NCI-H2171 treated with DMSO at 0.1 percent for 48 hours (cell line): ENCODE results near the gene OR1J2.

ENCODE experiments used
- DNase-seq: peaks from one replicate; lab custom pipeline; 2025; lab: John Stamatoyannopoulos, UW

Gene OR1J2

DNA sequence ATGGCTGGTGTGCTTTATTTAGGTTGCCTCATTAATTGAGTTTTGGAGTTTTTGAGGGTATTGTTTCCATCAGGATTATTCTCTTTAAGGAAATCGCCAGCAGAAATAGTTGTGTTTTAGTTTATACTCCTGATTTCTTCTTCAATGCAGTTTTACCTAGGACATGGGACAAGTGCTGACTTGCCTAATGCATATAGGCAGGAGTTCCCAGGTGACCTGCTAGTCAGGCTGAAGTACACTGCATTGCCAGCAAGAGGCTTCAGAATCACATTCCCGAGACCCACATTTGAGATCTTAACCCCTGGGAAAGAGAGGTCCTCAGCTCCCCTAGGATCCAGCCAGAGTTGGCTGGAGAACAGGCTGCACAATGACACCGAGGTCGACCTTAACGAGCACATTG is 40.8 kb downstream of the OR1J2 start:
- DNase-seq = no peak

DNA sequence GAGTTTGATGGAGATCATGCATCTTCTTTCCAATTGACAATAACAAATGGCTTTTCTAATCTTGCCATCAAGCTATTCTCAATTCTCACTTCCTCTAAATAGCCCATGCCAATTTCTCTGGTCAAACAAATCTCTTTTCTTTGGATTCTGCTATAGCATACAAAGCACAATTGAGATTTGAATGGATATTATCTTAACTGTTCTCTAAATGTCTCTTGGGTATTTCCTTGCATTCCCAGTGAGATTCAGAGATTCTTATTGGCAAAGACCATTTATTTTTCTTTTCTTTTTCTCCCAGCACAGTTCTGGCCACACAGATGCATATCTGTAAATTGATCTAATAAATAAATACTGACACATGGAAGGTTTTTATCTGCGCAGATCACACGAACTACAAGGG is 42.2 kb downstream of the OR1J2 start, which contains the start of gene OR1N2:
Gene OR1N2, plus strand, starts transcription at position 301 of the 400 bp plus-strand sequence. CDS start 100 bp downstream, outside the sequence.
- no peak for DNase-seq
